Astrocyte (in vitro differentiated cells and primary cell): Measurements from ENCODE around the gene LRRC2.

Experiments
- EZH2 ChIP-seq: IDR thresholded peaks from 2 replicates; pipeline ENCODE4 v1.6.1; 2012; ENCODE audit warnings: mild to moderate bottlenecking, low read length, inconsistent platforms; ENCODE audit not compliant: insufficient read depth
- TF ChIP-seq, protein P1 (sequence below): IDR thresholded peaks from 2 replicates; pipeline ENCODE4 v1.5.1; 2011; ENCODE audit warnings: low read depth, mild to moderate bottlenecking, inconsistent platforms, low read length, moderate library complexity; ENCODE audit not compliant: insufficient read depth

DNA sequence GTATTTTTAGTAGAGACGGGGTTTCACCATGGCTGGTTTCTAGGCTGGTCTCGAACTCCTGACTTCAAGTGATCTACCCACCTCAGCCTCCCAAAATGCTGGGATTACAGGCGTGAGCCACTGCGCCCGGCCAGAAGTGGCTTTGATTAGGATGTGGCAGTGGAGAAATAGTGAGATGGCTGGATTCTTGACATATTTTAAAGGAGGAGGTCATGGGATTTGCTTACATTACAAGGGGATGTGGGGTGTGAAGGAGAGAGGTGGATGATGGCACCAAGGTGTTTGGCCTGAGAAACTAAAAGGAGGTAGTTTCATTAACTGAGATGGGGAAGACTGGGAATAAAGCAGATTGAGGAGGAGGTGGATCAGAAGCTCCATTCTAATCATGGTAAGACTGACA is 86.4 kb downstream of the LRRC2 start:
- TF ChIP-seq, protein P1, sequence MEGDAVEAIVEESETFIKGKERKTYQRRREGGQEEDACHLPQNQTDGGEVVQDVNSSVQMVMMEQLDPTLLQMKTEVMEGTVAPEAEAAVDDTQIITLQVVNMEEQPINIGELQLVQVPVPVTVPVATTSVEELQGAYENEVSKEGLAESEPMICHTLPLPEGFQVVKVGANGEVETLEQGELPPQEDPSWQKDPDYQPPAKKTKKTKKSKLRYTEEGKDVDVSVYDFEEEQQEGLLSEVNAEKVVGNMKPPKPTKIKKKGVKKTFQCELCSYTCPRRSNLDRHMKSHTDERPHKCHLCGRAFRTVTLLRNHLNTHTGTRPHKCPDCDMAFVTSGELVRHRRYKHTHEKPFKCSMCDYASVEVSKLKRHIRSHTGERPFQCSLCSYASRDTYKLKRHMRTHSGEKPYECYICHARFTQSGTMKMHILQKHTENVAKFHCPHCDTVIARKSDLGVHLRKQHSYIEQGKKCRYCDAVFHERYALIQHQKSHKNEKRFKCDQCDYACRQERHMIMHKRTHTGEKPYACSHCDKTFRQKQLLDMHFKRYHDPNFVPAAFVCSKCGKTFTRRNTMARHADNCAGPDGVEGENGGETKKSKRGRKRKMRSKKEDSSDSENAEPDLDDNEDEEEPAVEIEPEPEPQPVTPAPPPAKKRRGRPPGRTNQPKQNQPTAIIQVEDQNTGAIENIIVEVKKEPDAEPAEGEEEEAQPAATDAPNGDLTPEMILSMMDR = no peak
- no peak for TF ChIP-seq EZH2
